ENCODE data around the gene ALG14.

DNA sequence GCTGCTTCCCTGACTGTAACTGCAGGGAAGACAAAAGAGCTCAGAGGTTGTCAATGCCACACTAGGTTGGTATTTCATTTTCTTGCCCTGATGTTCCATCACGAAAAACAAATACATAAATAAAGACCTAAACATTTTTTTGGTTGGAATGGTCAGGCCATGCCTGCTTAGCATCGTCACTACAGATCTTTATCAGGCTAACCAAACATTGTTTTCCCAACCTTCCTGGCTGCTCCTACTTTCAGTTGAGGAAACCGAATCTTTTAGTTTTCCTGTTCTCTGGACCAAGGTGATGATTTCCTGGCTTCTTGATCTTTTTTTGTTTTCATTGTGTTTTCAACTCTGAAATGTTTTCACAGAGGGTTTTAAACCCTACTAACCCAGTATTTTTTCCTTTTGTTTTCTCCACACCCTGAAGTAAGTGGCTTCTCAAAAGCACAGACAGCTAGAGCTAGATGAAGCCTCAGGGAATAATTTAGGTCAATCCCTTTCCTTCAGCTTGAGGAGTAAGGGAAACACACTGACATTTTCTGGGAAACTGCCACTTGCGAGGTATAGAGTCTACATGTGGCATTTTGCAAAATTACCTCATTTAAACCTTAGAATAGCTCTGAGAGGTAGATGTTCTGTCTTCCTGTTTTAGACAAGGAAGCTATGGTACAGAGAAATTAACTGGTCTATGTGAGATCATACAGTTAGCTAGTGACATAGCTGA lies 78.7 kb downstream of the ALG14 start:
- TF ChIP-seq, protein P1, sequence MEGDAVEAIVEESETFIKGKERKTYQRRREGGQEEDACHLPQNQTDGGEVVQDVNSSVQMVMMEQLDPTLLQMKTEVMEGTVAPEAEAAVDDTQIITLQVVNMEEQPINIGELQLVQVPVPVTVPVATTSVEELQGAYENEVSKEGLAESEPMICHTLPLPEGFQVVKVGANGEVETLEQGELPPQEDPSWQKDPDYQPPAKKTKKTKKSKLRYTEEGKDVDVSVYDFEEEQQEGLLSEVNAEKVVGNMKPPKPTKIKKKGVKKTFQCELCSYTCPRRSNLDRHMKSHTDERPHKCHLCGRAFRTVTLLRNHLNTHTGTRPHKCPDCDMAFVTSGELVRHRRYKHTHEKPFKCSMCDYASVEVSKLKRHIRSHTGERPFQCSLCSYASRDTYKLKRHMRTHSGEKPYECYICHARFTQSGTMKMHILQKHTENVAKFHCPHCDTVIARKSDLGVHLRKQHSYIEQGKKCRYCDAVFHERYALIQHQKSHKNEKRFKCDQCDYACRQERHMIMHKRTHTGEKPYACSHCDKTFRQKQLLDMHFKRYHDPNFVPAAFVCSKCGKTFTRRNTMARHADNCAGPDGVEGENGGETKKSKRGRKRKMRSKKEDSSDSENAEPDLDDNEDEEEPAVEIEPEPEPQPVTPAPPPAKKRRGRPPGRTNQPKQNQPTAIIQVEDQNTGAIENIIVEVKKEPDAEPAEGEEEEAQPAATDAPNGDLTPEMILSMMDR (IDR thresholded peaks at IDR 0.05; ENCODE audit: low read depth, low read length, missing input control): no peak
- TF ChIP-seq TAF1 (conservative IDR thresholded peaks at IDR 0.05) (no peak), EGR1 (IDR thresholded peaks at IDR 0.05; ENCODE audit: low read depth in 2 of 2) (no peak), RAD21 (IDR thresholded peaks at IDR 0.05) (no peak), FOXA1 (IDR thresholded peaks at IDR 0.05) (no peak), JUND (IDR thresholded peaks at IDR 0.05) (no peak), GABPA (IDR thresholded peaks at IDR 0.05 in 1 of 2, conservative IDR thresholded peaks at IDR 0.05 in 1 of 2) (no peak), YY1 (IDR thresholded peaks at IDR 0.05) (no peak), SP1 (IDR thresholded peaks at IDR 0.05) (no peak), RXRA (IDR thresholded peaks at IDR 0.05) (no peak)
- TF ChIP-seq, protein P2, sequence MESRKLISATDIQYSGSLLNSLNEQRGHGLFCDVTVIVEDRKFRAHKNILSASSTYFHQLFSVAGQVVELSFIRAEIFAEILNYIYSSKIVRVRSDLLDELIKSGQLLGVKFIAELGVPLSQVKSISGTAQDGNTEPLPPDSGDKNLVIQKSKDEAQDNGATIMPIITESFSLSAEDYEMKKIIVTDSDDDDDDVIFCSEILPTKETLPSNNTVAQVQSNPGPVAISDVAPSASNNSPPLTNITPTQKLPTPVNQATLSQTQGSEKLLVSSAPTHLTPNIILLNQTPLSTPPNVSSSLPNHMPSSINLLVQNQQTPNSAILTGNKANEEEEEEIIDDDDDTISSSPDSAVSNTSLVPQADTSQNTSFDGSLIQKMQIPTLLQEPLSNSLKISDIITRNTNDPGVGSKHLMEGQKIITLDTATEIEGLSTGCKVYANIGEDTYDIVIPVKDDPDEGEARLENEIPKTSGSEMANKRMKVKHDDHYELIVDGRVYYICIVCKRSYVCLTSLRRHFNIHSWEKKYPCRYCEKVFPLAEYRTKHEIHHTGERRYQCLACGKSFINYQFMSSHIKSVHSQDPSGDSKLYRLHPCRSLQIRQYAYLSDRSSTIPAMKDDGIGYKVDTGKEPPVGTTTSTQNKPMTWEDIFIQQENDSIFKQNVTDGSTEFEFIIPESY (IDR thresholded peaks at IDR 0.05): no peak
- TF ChIP-seq, protein P3, sequence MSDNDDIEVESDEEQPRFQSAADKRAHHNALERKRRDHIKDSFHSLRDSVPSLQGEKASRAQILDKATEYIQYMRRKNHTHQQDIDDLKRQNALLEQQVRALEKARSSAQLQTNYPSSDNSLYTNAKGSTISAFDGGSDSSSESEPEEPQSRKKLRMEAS (IDR thresholded peaks at IDR 0.05): no peak
